ENCODE data around the gene FSIP1.

GRCh38 chr15:39781147-39781966, 1.3 kb downstream of the FSIP1 start:
- no peak for TF ChIP-seq CTCF (IDR thresholded peaks at IDR 0.05)
- TF ChIP-seq POLR2A (IDR thresholded peaks at IDR 0.05) = no peak
- no peak for TF ChIP-seq POLR2AphosphoS5 (IDR thresholded peaks at IDR 0.05)

Measured in sigmoid colon (tissue), 4 donors.